Stimulated activated naive B cell treated with anti-CD40 and anti-IgM and Interleukin-4, amounts not matched to agents 10 μg/mL and 1 μg/mL and 100 μg/mL, for 72 hours (primary cell): ENCODE data around the gene ADGRG1.
"Not testable (repeated sequence)": the region's sequence is repeated elsewhere in the genome, so short reads cannot be mapped to it uniquely, and the experiment has no call there.

Source experiments
- ATAC-seq, 2 donors: fragments of 150-1000 bp; cut with Tn5 transposase; replicated peaks; 2 replicates each; pipeline ENCODE4 v1.10.0; 2021; ENCODE audit warnings: moderate library complexity in 1 of 2
- DNase-seq: peaks from one replicate; pipeline ENCODE4 v3.0.0; 2021
- H3K27ac Mint-ChIP-seq: one replicate; pipeline ENCODE4 v1.8.0; 2022; ENCODE audit warnings: mild to moderate bottlenecking, mixed read lengths
- H3K27me3 Mint-ChIP-seq, 2 donors: one replicate each; pipeline ENCODE4 v1.8.0; 2022; ENCODE audit warnings: mixed read lengths in 2 of 2
- H3K36me3 Mint-ChIP-seq, 2 donors: one replicate each; pipeline ENCODE4 v1.8.0; 2022; ENCODE audit warnings: mixed read lengths in 2 of 2, mild to moderate bottlenecking in 1 of 2
- H3K4me1 Mint-ChIP-seq, 2 donors: one replicate each; pipeline ENCODE4 v1.8.0; 2022; ENCODE audit warnings: mixed read lengths in 2 of 2, mild to moderate bottlenecking in 1 of 2
- H3K4me3 Mint-ChIP-seq, 2 donors: one replicate each; pipeline ENCODE4 v1.8.0; 2022; ENCODE audit warnings: mild to moderate bottlenecking in 2 of 2, mixed read lengths in 2 of 2, moderate library complexity in 1 of 2
- H3K9me3 Mint-ChIP-seq, 2 donors: one replicate each; pipeline ENCODE4 v1.8.0; 2022; ENCODE audit warnings: mixed read lengths in 2 of 2, mild to moderate bottlenecking in 1 of 2

Gene ADGRG1

GRCh38 chr16:57628008-57628781 lies at the start of gene ADGRG1:
ADGRG1 (plus strand) TSS chr16:57628630; CDS start chr16:57650288, 21,658 bp downstream.
- Mint-ChIP-seq H3K4me1 (peaks cover 19 to 34% of the 10 kb centered on the region in 2 donors), H3K27ac (no peak within 1 kb of the TSS)
- peak; percentile 62 to 76 for ATAC-seq

DNA sequence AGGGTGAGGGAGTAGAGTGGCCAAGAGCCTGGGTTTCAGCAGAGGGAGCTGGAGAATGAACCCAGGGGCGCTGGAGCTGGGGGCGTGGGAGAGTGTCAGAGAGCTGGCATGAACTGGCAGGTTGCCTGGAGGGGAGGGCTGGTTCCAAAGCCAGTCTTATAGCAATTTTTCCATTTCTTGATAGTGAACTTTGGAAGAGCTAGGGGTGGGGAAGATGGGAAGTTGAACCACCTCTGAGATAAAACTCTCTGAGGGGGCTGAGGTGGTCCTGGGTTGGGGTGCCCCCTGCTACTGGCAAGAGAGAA lies 49.1 kb upstream of the ADGRG1 start:
- H3K4me3 Mint-ChIP-seq: no peak overlapping the region
- no peaks in the 10 kb centered on the region for H3K27me3 Mint-ChIP-seq
- peaks cover 0 to 3% of the 10 kb centered on the region in 2 donors for H3K9me3 Mint-ChIP-seq
- no peak overlapping the region for H3K27ac Mint-ChIP-seq
- peaks cover 4 to 30% of the 10 kb centered on the region in 2 donors for H3K36me3 Mint-ChIP-seq
- DNase-seq (no peak), ATAC-seq (no peak)
- peaks cover 39% of the 10 kb centered on the region in 2 donors for H3K4me1 Mint-ChIP-seq

More at GRCh38 chr16:57628008-57628781, at the start of gene ADGRG1:
- no peaks in the 10 kb centered on the region for H3K36me3 Mint-ChIP-seq
- H3K9me3 Mint-ChIP-seq: no peaks in the 10 kb centered on the region
- DNase-seq: no peak
- peaks cover 58 to 62% of the 10 kb centered on the region in 2 donors for H3K27me3 Mint-ChIP-seq
- no peak within 1 kb of the TSS for H3K4me3 Mint-ChIP-seq

DNA sequence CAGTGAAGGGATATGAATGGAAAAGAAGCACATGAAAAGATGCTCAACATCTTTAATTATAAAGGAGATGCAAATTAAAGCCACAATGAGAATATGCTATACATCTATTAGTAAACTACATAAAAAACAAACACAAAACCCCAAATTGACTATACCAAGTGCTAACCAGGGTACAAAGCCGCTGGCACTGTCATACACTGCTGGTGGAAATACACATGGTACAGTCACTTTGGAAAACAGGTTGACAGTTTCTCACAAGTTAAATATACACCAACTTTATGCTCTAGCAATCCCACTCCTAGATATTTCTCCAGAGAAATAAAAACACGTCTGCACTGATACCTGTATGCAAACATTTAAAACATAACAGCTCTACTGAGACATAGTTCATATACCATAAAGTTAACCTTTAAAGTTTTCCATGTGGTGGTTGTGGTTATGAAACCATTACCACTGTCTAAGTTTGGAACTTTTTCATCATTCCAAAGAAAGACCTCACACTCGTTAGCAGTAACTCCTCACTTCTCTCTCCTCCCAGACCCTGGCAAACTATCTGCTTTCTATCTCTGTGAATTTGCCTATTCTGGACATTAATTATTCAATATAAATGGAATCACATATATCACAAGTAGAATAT lies 43.3 kb upstream of the ADGRG1 start:
- no peak overlapping the region for H3K27ac Mint-ChIP-seq
- DNase-seq: no peak
- H3K36me3 Mint-ChIP-seq: no peaks in the 10 kb centered on the region
- no peaks in the 10 kb centered on the region for H3K27me3 Mint-ChIP-seq
- H3K9me3 Mint-ChIP-seq: no peaks in the 10 kb centered on the region
- H3K4me1 Mint-ChIP-seq: peaks cover 8 to 13% of the 10 kb centered on the region in 2 donors
- ATAC-seq: peak; percentile 31 to 70
- no peak overlapping the region for H3K4me3 Mint-ChIP-seq

DNA sequence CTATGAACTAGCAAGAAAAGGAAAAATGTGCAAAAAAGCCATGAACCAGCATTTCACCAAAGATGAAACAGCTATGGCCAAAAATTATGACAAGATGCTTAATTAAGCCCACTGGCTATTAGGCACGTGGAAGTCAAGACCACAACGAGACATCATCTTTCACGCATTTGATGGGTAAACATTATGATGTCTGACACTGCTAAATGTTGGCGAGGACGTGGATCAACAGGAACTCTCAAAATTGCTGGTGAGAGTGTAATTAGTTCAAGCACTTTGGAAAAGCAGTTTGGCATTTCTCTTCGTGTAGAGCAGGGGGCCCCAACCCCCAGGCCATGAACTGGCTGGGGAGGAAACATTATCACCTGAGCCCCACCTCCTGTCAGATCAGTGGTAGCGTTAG lies 39.6 kb upstream of the ADGRG1 start:
- Mint-ChIP-seq H3K9me3 (peaks cover 0 to 2% of the 10 kb centered on the region in 2 donors), H3K4me1 (peaks cover 32 to 41% of the 10 kb centered on the region in 2 donors), H3K27me3 (peaks cover 5 to 8% of the 10 kb centered on the region in 2 donors), H3K27ac (no peak overlapping the region), H3K4me3 (no peak overlapping the region), H3K36me3 (no peaks in the 10 kb centered on the region)
- ATAC-seq: no peak
- no peak for DNase-seq

DNA sequence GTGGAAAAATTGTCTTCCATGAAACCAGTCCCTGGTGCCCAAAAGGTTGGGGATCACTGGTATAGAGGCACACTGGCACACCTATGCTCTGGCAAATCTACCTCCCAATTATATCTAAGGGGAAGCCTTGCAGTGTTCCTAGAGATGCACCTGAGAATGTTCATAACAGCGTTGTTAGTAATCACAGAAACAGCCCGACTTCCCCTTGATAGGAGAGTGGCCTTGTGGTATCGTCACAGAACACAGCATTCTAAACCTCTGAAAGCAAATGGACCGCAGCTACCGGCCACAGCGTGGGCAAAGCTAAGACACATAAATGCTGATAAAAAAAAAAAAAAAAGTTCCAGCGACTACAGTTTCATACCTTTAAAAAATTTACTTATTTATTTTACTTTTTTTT lies 39.1 kb upstream of the ADGRG1 start:
- DNase-seq (no peak), ATAC-seq (no peak)
- peaks cover 0 to 2% of the 10 kb centered on the region in 2 donors for H3K9me3 Mint-ChIP-seq
- H3K27me3 Mint-ChIP-seq: peaks cover 5 to 8% of the 10 kb centered on the region in 2 donors
- H3K27ac Mint-ChIP-seq: no peak overlapping the region
- no peaks in the 10 kb centered on the region for H3K36me3 Mint-ChIP-seq
- H3K4me1 Mint-ChIP-seq: peaks cover 32 to 41% of the 10 kb centered on the region in 2 donors
- no peak overlapping the region for H3K4me3 Mint-ChIP-seq

GRCh38 chr16:57590654-57591085 lies 37.8 kb upstream of the ADGRG1 start:
- peaks cover 0 to 2% of the 10 kb centered on the region in 2 donors for H3K36me3 Mint-ChIP-seq
- ATAC-seq: no peak
- no peak for DNase-seq
- H3K9me3 Mint-ChIP-seq: peaks cover 2 to 4% of the 10 kb centered on the region in 2 donors
- H3K27me3 Mint-ChIP-seq: peaks cover 5 to 8% of the 10 kb centered on the region in 2 donors
- H3K4me3 Mint-ChIP-seq: no peak overlapping the region
- H3K4me1 Mint-ChIP-seq: peaks cover 26 to 30% of the 10 kb centered on the region in 2 donors
- H3K27ac Mint-ChIP-seq: no peak overlapping the region

- peaks cover 26 to 27% of the 10 kb centered on the region in 2 donors for H3K4me1 Mint-ChIP-seq
Measured at GRCh38 chr16:57591086-57591869, 37.2 kb upstream of the ADGRG1 start.

DNA sequence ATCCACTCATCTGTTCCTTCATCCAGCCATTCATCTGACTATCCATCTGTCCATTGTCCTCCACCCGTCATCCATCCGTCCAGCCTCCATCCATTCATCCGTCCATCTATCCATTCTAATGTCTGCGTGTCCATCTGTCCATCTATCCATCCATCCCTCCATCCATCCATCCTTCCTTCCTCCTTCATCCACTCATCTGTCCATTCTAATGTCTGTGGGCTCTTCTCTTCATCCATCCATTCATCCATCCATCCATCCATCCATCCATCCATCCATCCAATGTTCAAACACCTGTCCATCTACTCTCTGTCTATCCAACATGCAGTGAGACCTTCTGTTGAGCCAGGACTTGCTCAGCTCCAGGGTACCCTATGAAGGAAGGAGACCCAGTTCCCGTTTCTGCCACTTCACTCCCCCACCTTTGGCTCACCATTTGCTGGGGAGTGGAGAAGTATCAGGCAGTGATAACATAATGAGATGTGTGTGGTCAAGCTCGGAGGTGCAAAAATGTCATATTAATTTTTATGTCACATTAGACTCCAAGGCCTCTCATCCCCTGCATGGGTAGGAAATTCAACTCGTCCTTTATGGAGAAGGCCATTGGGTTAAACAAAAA lies 36.5 kb upstream of the ADGRG1 start:
- Mint-ChIP-seq H3K9me3 (peaks cover 4 to 5% of the 10 kb centered on the region in 2 donors), H3K27ac (peak overlapping the region; percentile 1), H3K27me3 (peaks cover 5 to 8% of the 10 kb centered on the region in 2 donors), H3K36me3 (peaks cover under 1 to 4% of the 10 kb centered on the region in 2 donors), H3K4me1 (peaks cover 26 to 27% of the 10 kb centered on the region in 2 donors), H3K4me3 (no peak overlapping the region)
- DNase-seq (no peak), ATAC-seq (no peak)

More at GRCh38 chr16:57591086-57591869, 37.2 kb upstream of the ADGRG1 start:
- peaks cover 0 to 4% of the 10 kb centered on the region in 2 donors for H3K36me3 Mint-ChIP-seq
- peak overlapping the region in 1 of 2 donors; percentile 57 for H3K4me3 Mint-ChIP-seq
- peaks cover 5 to 8% of the 10 kb centered on the region in 2 donors for H3K27me3 Mint-ChIP-seq
- ATAC-seq (peak; percentile 91 to 94), DNase-seq (peak; percentile 47)
- peaks cover 4 to 5% of the 10 kb centered on the region in 2 donors for H3K9me3 Mint-ChIP-seq
- peak overlapping the region; percentile 73 for H3K27ac Mint-ChIP-seq

- Mint-ChIP-seq H3K4me3 (no peak overlapping the region), H3K36me3 (peaks cover 1 to 7% of the 10 kb centered on the region in 2 donors), H3K4me1 (peaks cover 26 to 27% of the 10 kb centered on the region in 2 donors), H3K9me3 (peaks cover 6 to 7% of the 10 kb centered on the region in 2 donors), H3K27me3 (peaks cover 5 to 8% of the 10 kb centered on the region in 2 donors), H3K27ac (no peak overlapping the region)
- peak; percentile 46 to 66 for ATAC-seq
- DNase-seq: no peak
Measured at GRCh38 chr16:57592591-57593003, 35.8 kb upstream of the ADGRG1 start.

GRCh38 chr16:57593021-57593420 lies 35.4 kb upstream of the ADGRG1 start:
- ATAC-seq (no peak), DNase-seq (no peak)
- peak overlapping the region in 1 of 2 donors; percentile 22 for H3K4me3 Mint-ChIP-seq

GRCh38 chr16:57593990-57594389 lies 34.4 kb upstream of the ADGRG1 start:
- H3K36me3 Mint-ChIP-seq: peaks cover 3 to 10% of the 10 kb centered on the region in 2 donors
- DNase-seq (no peak), ATAC-seq (no peak)
- H3K4me1 Mint-ChIP-seq: peaks cover 26 to 27% of the 10 kb centered on the region in 2 donors
- peaks cover 6 to 7% of the 10 kb centered on the region in 2 donors for H3K9me3 Mint-ChIP-seq
- no peak overlapping the region for H3K4me3 Mint-ChIP-seq
- peaks cover 5 to 8% of the 10 kb centered on the region in 2 donors for H3K27me3 Mint-ChIP-seq
- H3K27ac Mint-ChIP-seq: no peak overlapping the region

More at GRCh38 chr16:57593021-57593420, 35.4 kb upstream of the ADGRG1 start:
- H3K9me3 Mint-ChIP-seq: peaks cover 6 to 7% of the 10 kb centered on the region in 2 donors
- H3K36me3 Mint-ChIP-seq: peaks cover 1 to 7% of the 10 kb centered on the region in 2 donors
- H3K27ac Mint-ChIP-seq: no peak overlapping the region
- H3K27me3 Mint-ChIP-seq: peaks cover 5 to 8% of the 10 kb centered on the region in 2 donors
- H3K4me1 Mint-ChIP-seq: peaks cover 26 to 27% of the 10 kb centered on the region in 2 donors

DNA sequence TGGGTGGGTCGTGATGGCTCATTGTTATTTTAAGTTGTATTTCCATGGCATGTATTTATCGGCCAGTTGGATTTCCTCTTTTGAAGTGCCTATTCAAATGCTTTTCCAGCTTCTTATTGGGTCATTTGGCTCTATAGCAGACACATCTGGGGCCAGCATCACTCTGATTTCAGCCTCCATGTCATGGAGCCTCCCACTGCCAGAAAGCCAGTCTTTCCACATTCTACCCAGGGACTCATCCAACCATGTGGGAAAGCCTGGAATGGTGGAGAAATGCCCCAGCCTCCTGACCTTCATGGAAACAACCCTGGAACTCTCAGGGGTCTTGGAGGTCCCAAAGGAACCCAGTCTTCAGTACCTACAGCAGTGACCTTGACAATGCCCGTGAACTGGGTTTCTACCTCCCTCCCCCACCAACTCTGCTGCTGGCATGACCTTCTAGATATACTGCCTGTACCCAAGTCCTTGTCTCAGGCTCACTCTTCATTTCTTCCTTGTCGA lies 33.8 kb upstream of the ADGRG1 start:
- DNase-seq (no peak), ATAC-seq (no peak)
- peaks cover 5 to 8% of the 10 kb centered on the region in 2 donors for H3K27me3 Mint-ChIP-seq
- no peak overlapping the region for H3K4me3 Mint-ChIP-seq
- peaks cover 6 to 7% of the 10 kb centered on the region in 2 donors for H3K9me3 Mint-ChIP-seq
- H3K36me3 Mint-ChIP-seq: peaks cover 7 to 10% of the 10 kb centered on the region in 2 donors
- H3K4me1 Mint-ChIP-seq: peaks cover 26 to 27% of the 10 kb centered on the region in 2 donors
- H3K27ac Mint-ChIP-seq: no peak overlapping the region

GRCh38 chr16:57596234-57596633 lies 32.2 kb upstream of the ADGRG1 start:
- not testable (repeated sequence) for DNase-seq, H3K27me3 Mint-ChIP-seq, H3K9me3 Mint-ChIP-seq, H3K27ac Mint-ChIP-seq, H3K4me3 Mint-ChIP-seq, ATAC-seq
- Mint-ChIP-seq H3K36me3 (peaks cover 8 to 10% of the 10 kb centered on the region in 2 donors), H3K4me1 (peaks cover 25 to 30% of the 10 kb centered on the region in 2 donors)
